Uterus (tissue), 4 donors: Measurements from ENCODE around the gene C8G. TPM values are rescaled to one million over a fixed set of nuclear protein-coding genes. Genes with fewer than 3 reads are reported as not detected.

ENCODE experiments used
- total RNA-seq, 4 donors: library from RNA; depleted of rRNA in 3 of 4; stranded (reverse); fragments of >200 nt in 3 of 4; gene quantifications; one replicate each; pipeline versions ENCODE4 v1.1.0 to v1.2.4, GENCODE V29; 2014 to 2023
- donor health status: DM: yes; HTN: yes; CAD: no.

The C8G gene
- total RNA-seq, 4 donors from 2014 or later: not detected

Other genes with a start within 250 kb of the C8G start
- gene DIPK1B, start 232.7 kb upstream of the C8G start, total RNA-seq: 10 to 100 TPM in 3 of 4 donors, 1 to 10 TPM in 1; 3.2 to 26.3 (median 21.0) TPM
- 10 to 100 TPM in 3 of 4 donors, under 1 TPM in 1; 0.55 to 81.4 (median 20.4) TPM for gene LCN10, start 202.3 kb upstream of the C8G start, total RNA-seq
- 100 to 1,000 TPM in 2 of 4 donors, 10 to 100 TPM in 1, 1 to 10 TPM in 1; 1.2 to 164 (median 89.7) TPM for gene LCN6, start 196.7 kb upstream of the C8G start, total RNA-seq
- gene LCN8, start 187.0 kb upstream of the C8G start, total RNA-seq: under 1 TPM in 1 of 4 donors, not detected in 3; 0.27 TPM
- gene LCN15, start 180.7 kb upstream of the C8G start, total RNA-seq: not detected
- gene TMEM141, start 153.9 kb upstream of the C8G start, total RNA-seq: 10 to 100 TPM in 3 of 4 donors, 1 to 10 TPM in 1; 3.5 to 48.9 (median 32.0) TPM
- gene CCDC183, start 148.9 kb upstream of the C8G start, total RNA-seq: 1 to 10 TPM in 2 of 4 donors, not detected in 2; 2.0 TPM
- 10 to 100 TPM; 28.8 to 57.9 (median 39.6) TPM for gene RABL6, start 137.3 kb upstream of the C8G start, total RNA-seq
- gene AJM1, start 102.8 kb upstream of the C8G start, total RNA-seq: 1 to 10 TPM in 3 of 4 donors, not detected in 1; 1.3 to 3.6 (median 3.6) TPM
- 10 to 100 TPM; 12.4 to 55.5 (median 31.4) TPM for gene PHPT1, start 95.8 kb upstream of the C8G start, total RNA-seq
- 1 to 10 TPM in 2 of 4 donors, under 1 TPM in 1, not detected in 1; 0.26 to 4.3 (median 4.2) TPM for gene MAMDC4, start 92.9 kb upstream of the C8G start, total RNA-seq
- gene EDF1, start 78.9 kb upstream of the C8G start, total RNA-seq: 100 to 1,000 TPM in 3 of 4 donors, 10 to 100 TPM in 1; 75.6 to 244 (median 144) TPM
- gene TRAF2, start 58.7 kb upstream of the C8G start, total RNA-seq: 10 to 100 TPM in 3 of 4 donors, under 1 TPM in 1; 0.88 to 22.1 (median 11.9) TPM
- gene FBXW5, start 505 bp upstream of the C8G start, total RNA-seq: 100 to 1,000 TPM in 1 of 4 donors, 10 to 100 TPM in 3; 67.4 to 111 (median 75.3) TPM
- gene LCN12, start 7.0 kb downstream of the C8G start, total RNA-seq: 10 to 100 TPM in 2 of 4 donors, 1 to 10 TPM in 1, not detected in 1; 5.4 to 43.2 (median 10.3) TPM
- gene PTGDS, start 32.3 kb downstream of the C8G start, total RNA-seq: 100 to 1,000 TPM in 1 of 4 donors, 10 to 100 TPM in 3; 13.5 to 116 (median 58.8) TPM
- gene LCNL1, start 37.8 kb downstream of the C8G start, total RNA-seq: 1 to 10 TPM in 1 of 4 donors, under 1 TPM in 3; under 0.01 to 6.9 (median 0.54) TPM
- gene PAXX, start 47.2 kb downstream of the C8G start, total RNA-seq: 10 to 100 TPM; 14.2 to 39.5 (median 18.8) TPM
- gene CLIC3, start 51.3 kb downstream of the C8G start, total RNA-seq: 1 to 10 TPM in 2 of 4 donors, not detected in 2; 1.5 TPM
- 10 to 100 TPM; 24.8 to 36.9 (median 26.1) TPM for gene ABCA2, start 83.0 kb downstream of the C8G start, total RNA-seq
- gene FUT7, start 86.8 kb downstream of the C8G start, total RNA-seq: not detected
- gene NPDC1, start 100.9 kb downstream of the C8G start, total RNA-seq: 100 to 1,000 TPM in 1 of 4 donors, 10 to 100 TPM in 3; 25.2 to 221 (median 59.2) TPM
- 10 to 100 TPM in 1 of 4 donors, 1 to 10 TPM in 1, not detected in 2; 2.4 to 11.5 TPM for gene ENTPD2, start 108.8 kb downstream of the C8G start, total RNA-seq
- gene SAPCD2, start 125.3 kb downstream of the C8G start, total RNA-seq: 1 to 10 TPM in 2 of 4 donors, under 1 TPM in 1, not detected in 1; 0.15 to 5.9 (median 1.0) TPM
- gene UAP1L1, start 132.3 kb downstream of the C8G start, total RNA-seq: 10 to 100 TPM in 1 of 4 donors, 1 to 10 TPM in 2, under 1 TPM in 1; 0.51 to 13.8 (median 5.3) TPM
- 10 to 100 TPM; 32.9 to 65.0 (median 47.5) TPM for gene MAN1B1, start 141.7 kb downstream of the C8G start, total RNA-seq
- 100 to 1,000 TPM in 1 of 4 donors, 10 to 100 TPM in 3; 23.2 to 100 (median 76.8) TPM for gene DPP7, start 169.5 kb downstream of the C8G start, total RNA-seq
- gene GRIN1, start 193.9 kb downstream of the C8G start, total RNA-seq: not detected
- under 1 TPM in 1 of 4 donors, not detected in 3; 0.29 TPM for gene LRRC26, start 224.8 kb downstream of the C8G start, total RNA-seq
- gene TMEM210, start 226.8 kb downstream of the C8G start, total RNA-seq: not detected
- gene ANAPC2, start 243.3 kb downstream of the C8G start, total RNA-seq: 10 to 100 TPM in 3 of 4 donors, 1 to 10 TPM in 1; 6.7 to 65.6 (median 24.9) TPM
- 10 to 100 TPM; 17.1 to 47.1 (median 40.6) TPM for gene SSNA1, start 243.4 kb downstream of the C8G start, total RNA-seq